WTC11 (cell line): Measurements from ENCODE around the gene KIAA1958.

Source experiments
- AFF4 ChIP-seq: sonication (generic); formaldehyde crosslinking; IDR thresholded peaks from 2 replicates; pipeline ENCODE4 v1.8.1; 2023; ENCODE audit warnings: mild to moderate bottlenecking, missing genetic modification reagents, borderline replicate concordance
- CTCF ChIP-seq: fragments of 200-600 bp; IDR thresholded peaks from 2 replicates; pipeline ENCODE4 v1.8.0; 2022; ENCODE audit warnings: antibody characterized with exemption
- E2F1 ChIP-seq: sonication (generic); formaldehyde crosslinking; IDR thresholded peaks from 2 replicates; pipeline ENCODE4 v1.8.0; 2022; ENCODE audit warnings: mild to moderate bottlenecking, missing genetic modification reagents
- FOXK1 ChIP-seq: sonication (generic); formaldehyde crosslinking; IDR thresholded peaks from 2 replicates; pipeline ENCODE4 v1.8.0; 2022; ENCODE audit warnings: mild to moderate bottlenecking, moderate library complexity, missing genetic modification reagents
- HMGA2 ChIP-seq: fragments of 250-450 bp; sonication (Bioruptor Pico); IDR thresholded peaks from 2 replicates; pipeline ENCODE4 v1.4.0; 2021; ENCODE audit warnings: mild to moderate bottlenecking, moderate library complexity
- JUN ChIP-seq: sonication (generic); formaldehyde crosslinking; IDR thresholded peaks from 2 replicates; pipeline ENCODE4 v1.8.0; 2023; ENCODE audit warnings: mild to moderate bottlenecking, missing genetic modification reagents
- TP53 ChIP-seq: sonication (generic); formaldehyde crosslinking; IDR thresholded peaks from 2 replicates; pipeline ENCODE4 v1.8.1; 2023; ENCODE audit warnings: mild to moderate bottlenecking, missing genetic modification reagents
- ZBTB21 ChIP-seq: sonication (generic); formaldehyde crosslinking; IDR thresholded peaks from 2 replicates; pipeline ENCODE4 v1.8.1; 2023; ENCODE audit warnings: mild to moderate bottlenecking, missing genetic modification reagents, borderline replicate concordance
- ZMAT4 ChIP-seq: fragments of 250-450 bp; sonication (Bioruptor Pico); IDR thresholded peaks from 2 replicates; pipeline ENCODE4 v1.9.0; 2021; ENCODE audit warnings: mild to moderate bottlenecking

- TF ChIP-seq ZMAT4 (CRISPR knock-in tag), result no peak
- no peak for TF ChIP-seq CTCF
- no peak for TF ChIP-seq JUN (CRISPR knock-in tag)
- no peak for TF ChIP-seq TP53 (CRISPR knock-in tag)
- TF ChIP-seq HMGA2, result no peak
- no peak for TF ChIP-seq ZBTB21 (CRISPR knock-in tag)
- TF ChIP-seq FOXK1, result no peak
- no peak for TF ChIP-seq E2F1 (CRISPR knock-in tag)
- TF ChIP-seq AFF4 (CRISPR knock-in tag), result no peak
These were observed 226.1 kb downstream of the KIAA1958 start for GRCh38 chr9:112712678-112713077.
